Kidney (tissue), 14 donors: ENCODE measurements around the gene CHCHD1. TPM values are rescaled to one million over a fixed set of nuclear protein-coding genes. Genes with fewer than 3 reads are reported as not detected.

Source experiments
- DNase-seq, 5 donors: peaks; one replicate each; pipeline ENCODE4 v3.0.0-alpha.2; 2013 to 2020
- FAIRE-seq: peaks from 2 replicates; lab custom pipeline; 2012; peaks lifted over from hg19 to GRCh38; lab: Jason Lieb, UNC
- H3K27ac ChIP-seq, 2 donors: one replicate each; pipeline ENCODE4 v1.7.0; 2013; ENCODE audit warnings: low read depth in 2 of 2, low read length in 2 of 2, inconsistent platforms in 1 of 2
- H3K27me3 ChIP-seq: one replicate; pipeline ENCODE4 v1.7.1; 2013; ENCODE audit warnings: low read length, inconsistent platforms; ENCODE audit not compliant: control insufficient read depth, insufficient read depth
- H3K36me3 ChIP-seq, 3 donors: one replicate each; pipeline versions ENCODE4 v1.7.0 to v1.7.1; 2013; ENCODE audit warnings: low read length in 3 of 3, control low read depth in 1 of 3, inconsistent platforms in 1 of 3; ENCODE audit not compliant: insufficient read depth in 3 of 3, control insufficient read depth in 2 of 3
- H3K4me1 ChIP-seq, 3 donors: one replicate each; pipeline versions ENCODE4 v1.7.0 to v1.7.1; 2013; ENCODE audit warnings: low read length in 3 of 3, inconsistent platforms in 1 of 3, low read depth in 1 of 3; ENCODE audit not compliant: control insufficient read depth in 2 of 3, insufficient read depth in 2 of 3
- H3K4me3 ChIP-seq, 3 donors: one replicate each; pipeline versions ENCODE4 v1.7.0 to v1.8.1; 2013; ENCODE audit warnings: low read length in 3 of 3, control low read depth in 1 of 3, inconsistent platforms in 1 of 3
- H3K9ac ChIP-seq, 3 donors: one replicate each; pipeline versions ENCODE4 v1.7.0 to v1.7.1; 2013; ENCODE audit warnings: low read length in 3 of 3, control low read depth in 1 of 3, inconsistent platforms in 1 of 3
- H3K9me3 ChIP-seq, 3 donors: one replicate each; pipeline versions ENCODE4 v1.7.0 to v1.7.1; 2013; ENCODE audit warnings: low read length in 3 of 3, control low read depth in 1 of 3, inconsistent platforms in 1 of 3; ENCODE audit not compliant: control insufficient read depth in 2 of 3, insufficient read depth in 1 of 3
- CTCF ChIP-seq: IDR thresholded peaks from 3 replicates; pipeline ENCODE4 v1.5.1; 2012; ENCODE audit warnings: mild to moderate bottlenecking, moderate library complexity, borderline replicate concordance; ENCODE audit not compliant: insufficient read depth; ENCODE audit errors: extremely low read depth
- intact Hi-C: fragments of 100-400 bp; cut with DNase I; formaldehyde crosslinking; loops from one replicate; pipeline ENCODE4 v1.11.1; 2022
- polyA plus RNA-seq: library from polyadenylated mRNA; stranded (reverse); fragments of 350-450 nt; fragmentation: Illumina TruSeq; extraction: RNeasy Lipid Tissue Mini Kit (QIAGEN cat#74804); gene quantifications from one replicate; pipeline ENCODE4 v1.2.3, GENCODE V29; 2014; ENCODE audit warnings: low read depth, low replicate concordance; ENCODE audit not compliant: insufficient read depth
- total RNA-seq: library from RNA; stranded (reverse); fragmentation: NEBNext Ultra II Directional; extraction: Animal tissue kit (Norgen Biotek cat#: 25700); gene quantifications from one replicate; pipeline ENCODE4 v1.2.1, GENCODE V29; 2021
- donor health status: control.
- donor health status: control.
- donor health status: control.
- donor health status: control.
- donor health status: control.
- donor health status: DM: yes; HTN: yes; CAD: no.
- donor health status: Normal renal cell carcinoma (clear cell type).

CHCHD1 gene
- total and polyA plus RNA-seq, 2 donors from 2014 or later: 23.4 to 105 TPM

DNA sequence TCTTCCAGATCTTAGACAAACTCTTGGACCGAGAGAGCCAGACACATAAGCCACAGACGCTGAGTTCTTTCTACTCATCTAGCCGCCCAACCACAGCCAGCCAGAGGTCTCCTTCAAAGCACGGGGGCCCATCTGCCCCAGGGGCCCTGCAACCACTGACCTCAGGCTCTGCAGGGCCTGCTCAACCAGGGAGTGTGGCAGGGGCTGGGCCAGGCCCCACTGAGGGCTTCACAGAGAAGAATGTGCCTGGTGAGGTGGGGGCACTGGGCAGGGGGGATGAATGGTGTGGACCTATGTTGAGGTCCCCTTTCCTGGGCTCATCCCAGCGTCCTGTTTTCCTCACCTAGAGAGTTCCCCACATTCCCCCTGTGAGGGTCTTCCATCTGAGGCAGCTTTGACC is 14.9 kb downstream of the CHCHD1 start:
- H3K9ac ChIP-seq: no peak overlapping the region
- intact Hi-C loops: no loop called here
- TF ChIP-seq CTCF: no peak
- H3K9me3 ChIP-seq: no peaks in the 10 kb centered on the region
- H3K36me3 ChIP-seq: peaks cover 11 to 85% (median 55%) of the 10 kb centered on the region in 3 donors
- FAIRE-seq: no peak
- no peaks in the 10 kb centered on the region for H3K27me3 ChIP-seq
- DNase-seq: no peak
- H3K4me3 ChIP-seq: no peak overlapping the region
- peaks cover 0 to 10% (median 2%) of the 10 kb centered on the region in 3 donors for H3K4me1 ChIP-seq
- H3K27ac ChIP-seq: no peak overlapping the region

- Histone ChIP-seq H3K27ac (no peak overlapping the region), H3K9ac (no peak overlapping the region), H3K4me1 (peaks cover 0 to 6% (median 2%) of the 10 kb centered on the region in 3 donors), H3K36me3 (peaks cover 11 to 83% (median 58%) of the 10 kb centered on the region in 3 donors), H3K27me3 (no peaks in the 10 kb centered on the region), H3K9me3 (no peaks in the 10 kb centered on the region), H3K4me3 (no peak overlapping the region)
- intact Hi-C loops: no loop called here
- DNase-seq (no peak), FAIRE-seq (no peak)
- TF ChIP-seq CTCF: no peak
Measured at GRCh38 chr10:73797324-73798025, 15.6 kb downstream of the CHCHD1 start.

DNA sequence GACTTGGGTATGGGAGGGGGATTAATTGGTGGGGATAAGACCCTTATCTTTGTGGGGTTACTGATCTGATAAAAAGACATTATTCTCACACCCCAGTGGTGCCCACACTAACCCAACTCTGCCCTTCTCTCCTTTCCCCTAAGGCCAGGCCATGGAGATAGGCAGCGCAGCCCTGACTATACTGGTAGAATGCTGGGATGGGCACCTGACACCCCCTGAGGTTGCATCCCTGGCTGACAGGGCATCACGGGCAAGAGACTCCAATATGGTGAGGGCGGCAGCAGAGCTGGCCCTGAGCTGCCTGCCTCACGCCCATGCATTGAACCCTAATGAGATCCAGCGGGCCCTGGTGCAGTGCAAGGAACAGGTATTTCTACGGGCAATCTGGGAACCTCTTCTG is 16.2 kb downstream of the CHCHD1 start:
- peaks cover 11 to 83% (median 62%) of the 10 kb centered on the region in 3 donors for H3K36me3 ChIP-seq
- H3K27ac ChIP-seq: no peak overlapping the region
- H3K9ac ChIP-seq: no peak overlapping the region
- DNase-seq (no peak), FAIRE-seq (no peak)
- H3K4me1 ChIP-seq: peaks cover 0 to 3% (median 2%) of the 10 kb centered on the region in 3 donors
- intact Hi-C loops: no loop called here
- no peaks in the 10 kb centered on the region for H3K9me3 ChIP-seq
- H3K27me3 ChIP-seq: no peaks in the 10 kb centered on the region
- no peak for TF ChIP-seq CTCF
- no peak overlapping the region for H3K4me3 ChIP-seq
